Measurements from ENCODE around the gene ZNF689. TPM values are rescaled to one million over a fixed set of nuclear protein-coding genes. Genes with fewer than 3 reads are reported as not detected.
A peak's percentile ranks its signal among the peaks of the same experiment; 100 is the strongest.
"Not testable (repeated sequence)": the region's sequence is repeated elsewhere in the genome, so short reads cannot be mapped to it uniquely, and the experiment has no call there.

The ZNF689 gene
- total RNA-seq, 1 experiment from 2014 or later = 6.1 TPM

DNA sequence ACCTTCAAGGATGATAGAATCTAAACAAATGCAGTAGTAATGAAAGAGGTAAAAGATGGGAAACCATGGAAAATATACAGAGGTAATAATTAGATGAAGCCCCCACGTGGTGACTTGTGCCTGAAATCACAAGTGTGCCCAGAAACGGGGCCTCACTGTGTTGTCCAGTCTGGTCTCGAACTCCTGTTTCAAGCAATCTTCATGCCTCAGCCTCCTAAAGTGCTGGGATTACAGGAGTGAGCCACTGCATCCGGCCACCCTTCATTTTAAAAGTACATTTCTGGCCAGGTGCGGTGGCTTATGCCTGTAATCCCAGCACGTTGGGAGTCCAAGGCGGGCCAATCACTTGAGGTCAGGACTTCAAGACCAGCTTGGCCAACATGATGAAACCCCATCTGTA lies 26.4 kb upstream of the ZNF689 start:
- no peak for DNase-seq (ENCODE audit: low read depth)

DNA sequence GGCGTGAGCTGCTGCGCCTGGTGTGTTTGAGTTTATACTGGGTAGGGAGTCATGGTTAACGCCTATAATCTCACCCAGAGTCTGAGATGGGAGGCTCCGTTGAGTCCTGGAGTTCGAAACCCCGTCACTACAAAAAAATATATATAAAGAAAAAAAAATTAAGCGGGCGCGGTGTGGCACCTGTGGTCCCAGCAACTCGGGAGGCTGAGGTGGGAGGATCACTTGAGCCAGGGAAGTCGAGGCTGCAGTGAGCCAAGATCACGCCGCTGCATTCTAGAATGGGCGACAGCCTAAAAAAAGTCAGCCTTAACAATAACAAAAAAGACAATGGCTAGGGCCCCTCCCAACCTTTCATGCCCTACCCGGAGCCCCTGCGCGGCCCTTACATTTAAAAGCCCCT lies 23.3 kb upstream of the ZNF689 start:
- DNase-seq (ENCODE audit: low read depth) = no peak

DNA sequence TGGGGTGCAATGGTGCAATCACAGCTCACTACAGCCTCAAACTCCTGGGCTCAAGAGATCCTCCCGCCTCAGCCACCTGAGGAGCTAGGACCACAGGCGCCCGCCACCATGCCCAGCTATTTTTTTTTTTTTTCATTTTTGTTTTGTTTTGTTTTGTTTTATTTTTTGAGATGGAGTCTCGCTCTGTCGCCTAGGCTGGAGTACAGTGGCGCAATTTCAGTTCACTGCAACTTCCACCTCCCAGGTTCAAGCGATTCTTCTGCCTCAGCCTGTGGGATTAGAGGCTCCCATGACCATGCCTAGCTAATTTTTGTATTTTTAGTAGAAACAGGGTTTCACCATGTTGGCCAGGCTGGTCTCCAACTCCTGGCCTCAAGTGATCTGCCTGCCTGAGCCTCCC lies 22.3 kb upstream of the ZNF689 start:
- not testable (repeated sequence) for DNase-seq (ENCODE audit: low read depth)

DNA sequence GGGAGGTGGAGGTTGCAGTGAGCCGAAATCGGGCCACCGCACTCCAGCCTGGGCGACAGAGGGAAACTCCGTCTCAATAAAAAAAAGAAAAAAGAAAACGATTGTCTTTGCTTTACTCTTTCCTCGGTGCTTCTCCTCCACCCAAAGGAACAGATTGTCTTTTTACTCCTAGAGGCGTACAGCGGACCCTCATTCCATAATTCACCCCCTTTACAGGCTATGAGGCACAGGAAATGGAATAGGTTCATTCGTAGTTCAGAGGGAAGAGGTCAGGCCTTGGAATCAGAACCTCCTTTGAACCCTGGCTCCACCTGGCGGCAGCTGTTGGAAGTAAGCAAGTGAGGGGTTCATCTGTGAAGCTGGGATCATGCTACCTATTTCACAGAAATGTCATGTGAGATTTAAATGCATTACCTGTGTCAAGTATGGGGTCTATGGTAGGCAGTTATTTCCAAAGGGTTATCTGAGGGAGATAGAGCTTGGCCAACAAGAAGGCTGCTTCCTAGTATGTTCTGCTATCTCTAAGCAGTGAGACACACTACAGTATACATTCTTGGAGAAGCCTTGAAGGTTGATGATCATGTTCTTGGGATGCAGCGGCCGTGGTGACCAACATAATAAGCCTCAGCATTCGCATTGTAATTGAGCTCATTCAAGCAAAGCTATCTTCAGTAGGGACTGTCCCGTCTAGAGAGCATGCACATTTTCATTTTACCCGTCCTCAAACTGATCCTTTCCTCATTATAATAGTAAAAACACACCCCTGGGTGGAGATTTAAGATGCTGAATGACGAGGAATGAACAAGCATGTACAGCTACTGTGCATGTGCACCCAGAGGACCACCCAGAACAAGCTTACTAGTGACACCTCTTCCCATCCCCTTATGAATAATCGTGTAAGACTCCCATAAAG lies 18.7 kb upstream of the ZNF689 start:
- DNase-seq (ENCODE audit: low read depth) = peak; percentile 74

DNA sequence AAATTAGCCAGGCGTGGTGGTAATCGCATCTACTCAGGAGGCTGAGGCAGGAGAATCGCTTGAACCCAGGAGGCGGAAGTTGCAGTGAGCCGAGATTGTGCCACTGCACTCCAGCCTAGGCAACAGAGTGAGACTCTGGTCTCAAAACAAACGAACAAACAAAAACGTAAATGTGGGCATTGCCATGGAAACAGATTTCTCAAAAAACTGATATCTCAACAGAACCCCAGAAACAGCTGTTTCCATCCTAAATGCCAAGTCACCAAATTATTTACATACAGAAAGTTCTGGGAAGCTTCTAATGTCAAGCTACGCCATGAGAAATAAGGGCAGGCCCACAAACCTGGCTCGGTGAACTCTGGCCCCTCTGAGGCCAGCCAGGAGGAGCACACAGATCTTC lies 16.0 kb upstream of the ZNF689 start:
- DNase-seq (ENCODE audit: low read depth) = no peak

DNA sequence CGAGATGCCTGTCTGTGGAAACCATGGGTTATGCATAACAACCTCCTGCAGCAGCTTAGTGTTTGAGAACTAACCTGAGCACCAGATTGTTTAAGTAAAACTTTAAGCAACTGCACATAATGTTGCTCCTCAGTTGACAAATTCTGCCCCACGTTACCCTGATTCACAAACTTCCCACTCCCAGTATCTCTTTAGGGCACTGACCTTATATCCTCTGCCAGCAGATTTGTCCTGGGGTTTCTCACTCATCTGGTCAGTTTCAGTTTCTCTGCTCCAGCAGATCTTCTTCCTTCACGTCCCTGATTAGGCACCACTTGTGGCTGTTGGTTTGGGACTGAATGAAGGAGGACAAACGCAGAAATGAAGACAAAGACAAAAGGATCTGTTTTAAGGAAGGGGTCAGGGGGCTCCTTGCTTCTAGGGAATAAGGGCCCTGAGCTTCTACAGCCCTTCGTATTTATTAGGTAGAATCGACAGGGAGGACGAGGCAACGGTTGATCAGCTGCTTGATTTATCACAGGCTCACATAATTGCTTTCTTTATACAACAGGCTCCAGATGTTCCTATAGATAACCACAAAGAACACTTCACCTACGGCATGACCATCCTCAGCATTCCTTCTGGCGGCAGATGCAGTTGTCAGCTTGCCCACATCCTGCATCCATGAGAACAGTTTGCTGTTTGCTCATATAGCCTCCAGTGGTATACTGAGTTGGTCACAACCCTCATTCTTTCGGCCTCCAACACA lies 13.5 kb upstream of the ZNF689 start:
- peak; percentile 90 for DNase-seq (ENCODE audit: low read depth)

DNA sequence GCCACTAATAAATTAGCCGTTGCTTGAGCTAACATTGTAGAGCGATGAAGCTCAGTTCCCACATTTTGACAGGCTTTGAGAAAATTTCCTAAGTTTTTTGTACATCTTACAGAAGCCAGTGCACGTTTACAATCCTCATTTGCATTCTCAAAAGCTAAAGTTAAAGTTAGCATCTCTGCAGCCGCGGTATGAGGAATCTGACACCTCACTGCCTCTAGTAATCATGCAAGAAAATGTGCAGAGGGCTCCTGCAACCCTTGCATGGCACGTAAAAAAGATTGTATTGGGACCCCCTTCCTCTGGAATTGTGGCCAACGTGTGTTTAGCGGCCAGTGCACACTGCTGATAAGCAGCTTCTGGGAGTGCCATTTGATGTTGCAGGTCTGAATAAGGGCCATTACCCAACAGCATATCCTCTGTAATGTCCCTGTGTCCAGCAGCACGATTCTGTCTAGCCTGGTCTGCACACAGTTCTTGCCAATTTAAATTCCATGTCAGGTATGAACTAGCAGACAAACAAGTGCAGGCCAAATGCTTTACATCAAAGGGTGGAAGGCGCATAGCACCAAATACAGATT lies 12.4 kb upstream of the ZNF689 start:
- DNase-seq (ENCODE audit: low read depth) = no peak

DNA sequence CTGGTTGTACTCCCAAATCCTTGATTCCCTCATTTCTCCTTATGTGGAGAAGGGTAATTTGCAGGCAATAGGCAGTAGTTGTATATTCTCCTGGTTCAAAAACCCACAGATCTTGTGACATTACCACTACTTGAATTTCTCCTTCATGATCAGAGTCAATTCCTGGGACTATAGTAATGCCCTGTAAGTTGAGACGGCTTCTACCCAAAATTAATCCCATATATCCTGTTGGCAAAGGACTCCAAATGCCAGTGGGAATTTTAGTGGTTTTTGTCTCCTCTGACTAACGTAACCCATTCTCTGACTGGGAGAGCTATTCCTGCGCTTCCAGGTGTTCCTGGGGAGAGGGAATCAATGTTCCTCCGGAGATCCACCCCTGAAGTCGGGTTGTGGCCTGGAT lies 11.6 kb upstream of the ZNF689 start:
- peak; percentile 87 for DNase-seq (ENCODE audit: low read depth)

DNA sequence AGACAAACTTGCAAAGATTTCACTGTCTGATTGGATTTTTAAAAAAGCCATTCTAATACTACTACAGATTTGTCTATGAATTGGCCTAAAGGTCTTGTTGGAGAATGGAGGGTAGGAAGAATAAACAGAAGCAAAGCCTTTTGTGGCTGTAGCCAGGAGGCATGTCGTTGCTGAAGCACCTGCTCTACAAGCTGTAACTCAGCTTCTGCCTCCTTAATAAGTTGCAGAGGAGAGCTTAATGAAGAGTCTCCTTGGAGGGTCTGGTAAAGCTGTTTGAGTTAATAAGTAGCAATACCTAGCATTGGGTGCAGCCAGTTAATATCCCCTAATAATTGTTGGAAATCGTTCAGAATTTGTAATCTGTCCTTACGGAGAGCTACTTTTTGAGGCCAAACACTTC lies 10.0 kb upstream of the ZNF689 start:
- DNase-seq (ENCODE audit: low read depth) = no peak

DNA sequence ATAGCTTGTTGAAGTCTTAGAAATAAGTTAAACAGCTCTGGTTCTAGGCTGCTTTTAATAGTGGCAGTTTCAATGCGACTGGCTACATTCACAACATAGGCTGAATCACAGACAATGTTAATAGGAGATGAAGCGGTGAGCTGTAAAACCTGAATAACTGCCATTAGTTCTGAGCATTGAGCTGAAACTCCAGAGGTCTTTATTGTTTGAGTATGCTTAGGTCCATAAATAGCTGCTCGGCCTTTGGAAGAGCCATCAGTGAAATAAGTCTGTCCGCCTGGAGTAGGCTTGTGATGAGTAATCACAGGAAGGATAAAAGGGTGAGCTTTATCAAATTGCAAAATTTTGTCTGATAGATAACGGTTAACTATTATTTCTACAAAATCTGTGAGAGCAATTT lies 9.4 kb upstream of the ZNF689 start:
- peak; percentile 54 for DNase-seq (ENCODE audit: low read depth)

DNA sequence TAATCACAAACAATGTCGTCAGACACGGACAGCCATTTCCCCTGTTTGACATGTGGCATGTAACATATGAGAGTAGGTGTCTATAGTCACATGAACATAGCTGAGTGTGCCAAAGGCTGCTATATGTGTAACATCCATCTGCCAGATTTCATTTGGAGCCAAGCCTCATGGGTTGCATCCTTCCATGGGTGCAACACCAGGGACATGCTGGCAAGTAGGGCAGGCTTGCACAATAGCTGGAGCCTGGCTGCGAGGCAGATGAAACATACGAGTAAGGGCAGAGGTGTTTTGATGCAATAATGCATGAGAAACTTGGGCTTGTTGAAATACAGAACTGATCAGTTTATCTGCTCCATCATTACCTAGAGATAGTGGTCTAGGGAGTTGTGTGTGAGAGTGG lies 9.0 kb upstream of the ZNF689 start:
- peak; percentile 24 for DNase-seq (ENCODE audit: low read depth)

DNA sequence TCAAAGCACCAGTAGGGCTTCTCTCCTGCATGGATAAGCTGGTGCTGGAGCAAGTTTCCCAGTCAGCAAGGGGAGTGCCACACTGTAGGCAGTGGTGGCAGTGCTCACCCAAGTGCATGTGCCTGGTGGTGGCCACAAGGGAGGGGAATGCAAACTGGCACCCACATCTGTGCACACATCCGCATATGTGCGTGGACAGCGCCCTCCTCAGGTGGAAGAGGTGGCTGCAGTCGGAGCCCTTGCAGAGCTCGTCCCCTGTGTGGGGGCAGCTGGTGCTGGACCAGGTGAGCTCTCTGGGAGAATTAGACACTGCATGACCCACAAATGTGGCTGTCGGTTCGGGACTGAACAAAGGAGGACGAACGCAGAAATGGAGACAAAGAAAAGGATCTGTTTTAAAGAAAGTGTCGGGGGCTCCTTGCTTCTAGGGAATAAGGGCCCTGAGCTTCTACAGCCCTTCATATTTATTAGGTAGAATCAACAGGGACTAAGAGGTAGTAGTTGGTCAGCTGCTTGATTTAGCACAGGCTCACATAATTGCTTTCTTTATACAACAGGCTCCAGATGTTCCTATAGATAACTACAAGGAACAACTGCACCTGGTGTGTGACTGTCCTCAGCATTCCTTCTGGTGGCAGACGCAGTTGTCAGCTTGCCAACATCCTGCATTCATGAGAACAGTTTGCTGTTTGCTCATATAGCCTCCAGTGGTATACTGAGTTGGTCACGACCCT lies 5.3 kb upstream of the ZNF689 start:
- DNase-seq (ENCODE audit: low read depth) = peak; percentile 42

DNA sequence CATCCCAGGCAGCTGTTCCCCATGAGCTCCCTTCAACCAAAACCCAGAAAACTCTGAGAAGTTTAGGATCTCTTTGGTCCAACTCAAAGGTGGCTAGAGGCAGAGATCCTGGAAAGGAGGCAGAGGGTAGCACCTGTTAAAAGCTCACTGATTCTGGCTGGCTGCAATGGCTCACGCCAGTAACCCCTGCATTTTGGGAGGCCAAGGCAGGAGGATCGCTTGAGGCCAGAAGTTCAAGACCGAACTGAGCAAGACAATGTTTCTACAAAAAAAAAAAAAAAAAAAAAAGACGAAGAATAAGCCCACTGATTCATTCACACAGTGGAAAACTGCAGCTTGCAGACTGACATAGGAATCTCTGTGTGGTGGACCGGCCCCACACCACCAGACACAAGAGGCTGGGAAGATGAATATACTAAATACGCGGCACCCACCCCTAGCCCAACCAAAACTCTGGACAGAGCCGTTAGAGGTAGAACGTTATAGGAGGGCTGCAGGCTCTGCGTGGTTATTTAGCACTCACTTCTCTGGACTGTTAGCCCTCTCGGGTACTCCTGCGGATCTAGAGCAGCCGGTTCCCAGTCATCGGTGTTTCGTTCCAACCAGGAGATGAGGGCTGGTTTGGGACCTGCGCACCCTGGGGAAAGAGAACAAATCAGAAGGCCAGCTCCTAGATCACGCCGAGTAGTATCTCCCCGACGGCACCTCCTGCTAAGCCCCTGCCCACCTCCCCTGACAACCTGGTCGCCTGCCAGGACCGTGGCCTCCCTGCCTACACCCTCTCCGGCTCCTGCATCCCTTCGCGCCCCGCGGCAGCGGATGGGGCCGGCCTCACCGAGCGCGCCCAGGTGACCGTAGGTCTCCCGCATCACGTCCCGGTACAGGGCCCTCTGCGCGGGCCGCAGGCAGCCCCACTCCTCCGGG lies 925 bp downstream of the ZNF689 start:
- peak; percentile 31 for DNase-seq (ENCODE audit: low read depth)

DNA sequence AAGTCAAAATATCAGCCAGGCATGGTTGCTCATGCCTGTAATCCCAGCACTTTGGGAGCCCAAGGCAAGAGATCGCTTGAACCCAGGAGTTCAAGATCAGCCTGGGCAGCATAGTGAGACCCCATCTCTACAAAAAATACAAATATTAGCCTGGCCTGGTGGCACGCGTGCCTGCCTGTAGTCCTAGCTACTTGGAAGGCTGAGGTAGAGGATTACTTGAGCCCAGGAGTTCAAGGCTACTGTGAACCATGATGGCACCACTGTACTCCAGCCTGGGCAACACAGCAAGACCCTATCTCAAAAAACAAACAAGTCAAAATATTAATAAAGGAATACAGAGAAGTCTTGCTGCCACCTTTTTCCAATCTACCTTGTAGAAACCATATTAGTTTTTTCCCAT lies 4.2 kb downstream of the ZNF689 start:
- DNase-seq (ENCODE audit: low read depth) = no peak

DNA sequence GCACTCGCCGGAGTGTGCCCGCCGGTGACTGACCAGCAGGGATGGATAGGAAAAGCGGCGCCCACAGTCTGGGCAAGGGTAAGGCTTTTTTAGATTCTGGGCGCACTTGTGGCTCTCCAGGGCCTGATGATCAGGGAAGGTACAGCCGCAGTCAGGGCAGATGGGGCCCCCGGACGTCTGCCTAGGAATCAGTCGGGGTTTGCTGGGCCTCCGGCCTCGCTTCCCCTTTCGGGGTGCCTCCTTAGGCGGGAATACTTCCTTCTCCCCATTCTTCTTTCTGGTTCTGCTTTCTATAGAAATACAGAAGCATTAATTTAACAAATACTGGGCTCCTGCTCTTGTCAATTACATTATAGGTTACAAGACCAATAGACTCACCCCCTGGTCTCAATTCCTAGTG lies 5.0 kb downstream of the ZNF689 start:
- no peak for DNase-seq (ENCODE audit: low read depth)

DNA sequence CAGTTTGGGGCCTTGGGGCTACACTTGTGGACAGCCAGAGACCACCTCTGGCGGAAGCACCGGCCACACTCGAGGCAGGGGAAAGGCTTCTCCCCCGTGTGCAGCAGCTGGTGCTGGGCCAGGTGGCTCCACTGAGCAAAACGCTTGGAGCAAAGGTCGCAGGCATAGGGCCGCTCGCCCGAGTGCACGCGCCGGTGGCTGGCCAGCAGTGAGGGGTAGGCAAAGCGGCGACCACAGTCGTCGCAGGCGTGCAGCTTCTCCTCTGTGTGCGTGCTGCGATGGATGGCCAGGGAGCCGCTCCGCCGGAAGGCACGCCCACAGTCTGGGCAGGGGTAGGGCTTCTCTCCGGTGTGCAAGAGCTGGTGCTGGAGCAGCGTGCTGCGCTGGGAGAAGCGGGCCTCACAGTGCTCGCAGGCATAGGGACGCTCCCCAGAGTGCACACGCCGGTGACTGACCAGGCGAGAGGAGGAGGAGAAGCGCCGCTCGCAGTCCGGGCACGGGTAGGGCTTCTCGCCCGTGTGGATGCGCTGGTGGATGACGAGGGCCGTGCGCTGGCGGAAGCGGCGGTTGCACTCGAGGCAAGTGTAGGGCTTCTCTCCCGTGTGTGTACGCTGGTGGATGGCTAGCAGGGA lies 5.8 kb downstream of the ZNF689 start:
- no peak for DNase-seq (ENCODE audit: low read depth)

DNA sequence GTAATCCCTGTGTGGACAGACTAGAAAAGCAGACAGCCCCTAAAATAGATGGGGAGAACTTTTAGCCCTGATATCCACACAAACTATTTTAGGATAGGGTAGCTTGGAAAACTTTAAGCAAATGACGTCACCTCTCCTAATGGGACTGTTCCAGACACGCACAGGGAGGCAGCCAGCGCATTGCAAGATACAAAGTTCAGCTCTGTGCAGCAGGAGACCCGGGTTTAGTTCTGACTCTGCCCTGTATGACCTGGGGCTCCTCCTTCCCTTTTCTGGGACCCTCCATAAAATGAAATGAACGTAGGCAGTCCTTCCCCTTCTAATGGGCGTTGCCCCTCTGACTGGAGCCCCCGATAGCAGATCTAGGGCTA lies 6.3 kb downstream of the ZNF689 start:
- DNase-seq (ENCODE audit: low read depth) = no peak

DNA sequence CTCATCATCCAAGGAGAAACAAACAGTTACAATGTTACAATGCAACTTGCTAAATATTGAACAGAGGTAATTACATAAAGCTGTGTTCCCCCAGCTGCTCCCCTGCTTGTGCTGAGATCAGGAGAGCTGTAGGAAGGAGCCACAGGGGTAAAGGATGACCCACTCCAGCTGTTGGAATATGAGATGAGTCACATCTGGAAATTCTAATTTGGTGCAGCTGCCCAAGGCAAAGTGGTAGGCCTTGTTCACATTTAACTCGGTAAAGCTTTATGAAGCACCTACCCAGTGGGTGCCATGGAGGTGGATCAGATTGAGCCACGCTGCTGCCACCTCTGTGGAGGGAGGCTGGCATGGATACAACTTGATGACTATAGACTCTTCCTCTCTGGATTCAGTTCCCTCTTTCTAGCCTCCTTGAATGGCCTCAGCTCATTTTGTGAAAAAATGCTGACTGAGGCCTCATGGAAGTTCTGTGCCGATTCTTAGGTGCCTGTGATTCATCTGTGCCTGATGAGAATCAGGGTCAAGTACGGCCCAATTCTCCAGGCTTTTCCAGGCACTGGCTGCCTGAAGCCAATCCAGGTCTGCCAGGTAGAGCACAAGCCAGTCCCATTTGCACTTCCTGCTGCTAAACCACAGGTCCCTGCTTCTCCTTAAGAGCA lies 7.4 kb downstream of the ZNF689 start:
- peak; percentile 51 for DNase-seq (ENCODE audit: low read depth)

DNA sequence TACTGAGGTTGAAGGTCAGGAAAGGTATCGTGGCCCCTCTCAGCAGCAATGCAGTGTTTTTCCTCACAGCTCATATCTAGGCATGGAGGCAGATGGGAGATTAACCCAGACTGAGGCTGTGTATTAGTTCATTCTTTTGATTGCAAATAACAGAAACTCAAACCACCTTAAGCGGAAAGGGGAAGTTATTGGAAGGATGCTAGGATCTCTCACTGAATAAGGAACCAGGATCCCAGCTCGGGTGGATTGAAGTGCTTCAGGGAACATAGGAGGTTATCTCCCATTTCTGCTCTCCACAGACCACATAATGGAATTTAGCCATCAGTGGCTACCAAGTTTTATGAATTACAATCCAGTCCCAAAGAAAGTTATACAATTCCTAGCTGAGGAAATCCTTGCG lies 8.2 kb downstream of the ZNF689 start:
- DNase-seq (ENCODE audit: low read depth) = no peak

DNA sequence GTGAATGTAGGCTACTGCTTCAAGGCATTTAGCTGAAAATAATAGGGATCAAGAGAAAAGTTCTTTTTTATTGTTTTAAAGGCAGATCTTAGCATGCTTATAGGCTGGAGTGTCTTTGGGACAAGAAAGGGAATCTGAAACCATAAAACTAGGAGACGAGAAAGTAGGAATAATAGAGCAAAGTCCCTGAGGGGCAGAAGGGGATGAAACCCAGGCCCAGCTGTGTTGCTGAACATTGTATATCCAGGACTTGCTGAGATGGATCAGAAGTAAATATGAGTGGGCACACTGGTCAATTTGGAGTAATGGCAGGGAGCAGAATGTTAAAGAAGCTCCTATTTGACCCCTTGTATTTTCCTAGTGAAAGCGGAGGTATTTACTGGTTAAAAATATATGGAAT lies 9.3 kb downstream of the ZNF689 start:
- DNase-seq (ENCODE audit: low read depth) = no peak

All from RPMI7951 (cell line).